ENCODE results near the gene CLCN7.
"Not testable (repeated sequence)": the region's sequence is repeated elsewhere in the genome, so short reads cannot be mapped to it uniquely, and the experiment has no call there.

The CLCN7 gene

DNA sequence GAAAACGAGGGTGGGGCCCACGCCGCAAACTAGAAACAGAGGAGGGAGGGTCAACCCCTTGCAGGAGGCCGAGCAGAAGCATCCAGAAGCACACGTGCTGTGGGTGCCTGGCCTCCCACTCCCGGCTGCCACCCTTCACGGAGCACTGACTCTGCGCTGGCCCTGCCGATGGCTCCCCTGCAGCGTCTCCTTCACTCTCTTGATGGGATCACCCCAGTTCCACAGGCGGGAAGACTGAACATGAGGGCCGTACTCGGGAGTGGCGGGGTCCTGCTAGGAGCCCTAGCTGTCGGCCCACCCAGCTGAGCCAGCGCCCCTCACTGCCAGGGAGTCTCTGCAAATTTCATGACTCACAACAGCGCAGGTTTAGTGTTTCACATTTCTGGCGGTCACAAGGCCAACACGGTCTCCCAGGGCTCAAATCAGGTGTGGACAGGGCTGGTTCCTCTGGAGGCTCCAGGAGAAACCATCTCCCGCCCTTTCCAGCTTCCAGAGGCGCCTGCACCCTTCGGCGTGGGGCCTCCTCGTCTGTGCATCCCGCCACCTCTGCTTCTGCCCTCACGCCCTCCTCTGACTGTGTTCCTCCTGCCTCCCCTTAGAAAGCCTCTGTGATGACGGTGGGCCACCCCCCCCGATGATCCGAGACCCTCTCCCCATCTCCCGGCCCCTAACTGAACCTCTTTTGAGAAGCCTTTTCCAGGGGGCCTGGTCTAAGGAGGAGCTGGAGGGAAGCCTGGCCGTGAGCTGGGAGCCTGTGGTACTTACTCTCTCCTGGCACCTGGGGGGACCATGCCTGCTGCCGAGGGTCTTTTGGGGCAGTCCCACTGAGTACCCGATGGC, 11.9 kb upstream of the CLCN7 start:
- no peak for DNase-seq

DNA sequence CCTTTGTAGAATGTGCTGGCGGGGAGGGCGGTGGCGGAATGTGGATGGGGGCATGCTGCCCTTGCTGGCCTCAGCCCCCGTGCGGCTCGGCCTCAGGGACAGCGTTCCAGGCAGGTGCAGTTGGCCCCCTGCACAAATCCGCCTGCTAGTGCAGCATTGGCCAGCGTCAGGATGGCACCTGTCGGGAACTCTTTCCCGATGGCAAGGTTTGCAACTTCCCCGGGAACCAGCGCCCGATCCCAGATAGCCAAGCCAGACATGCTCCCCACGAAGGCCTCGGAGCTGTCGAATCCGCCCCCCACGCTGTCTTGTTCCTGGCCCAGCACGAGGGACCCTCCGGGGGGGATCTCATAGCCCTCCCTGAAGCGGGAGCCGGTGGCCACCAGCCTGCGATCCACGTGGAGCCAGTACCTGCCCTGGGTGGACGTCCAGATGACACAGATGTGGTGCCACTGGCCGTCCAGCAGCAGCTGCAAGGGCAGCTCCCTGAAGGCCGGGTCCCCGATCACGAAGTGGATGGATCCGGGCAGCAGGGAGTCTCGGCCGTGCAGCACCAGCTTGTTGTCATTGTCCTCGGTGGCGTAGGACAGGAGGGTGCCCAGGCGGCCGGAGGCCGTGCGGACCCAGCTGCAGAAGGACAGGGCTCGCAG, 11.1 kb upstream of the CLCN7 start:
- DNase-seq, result no peak

DNA sequence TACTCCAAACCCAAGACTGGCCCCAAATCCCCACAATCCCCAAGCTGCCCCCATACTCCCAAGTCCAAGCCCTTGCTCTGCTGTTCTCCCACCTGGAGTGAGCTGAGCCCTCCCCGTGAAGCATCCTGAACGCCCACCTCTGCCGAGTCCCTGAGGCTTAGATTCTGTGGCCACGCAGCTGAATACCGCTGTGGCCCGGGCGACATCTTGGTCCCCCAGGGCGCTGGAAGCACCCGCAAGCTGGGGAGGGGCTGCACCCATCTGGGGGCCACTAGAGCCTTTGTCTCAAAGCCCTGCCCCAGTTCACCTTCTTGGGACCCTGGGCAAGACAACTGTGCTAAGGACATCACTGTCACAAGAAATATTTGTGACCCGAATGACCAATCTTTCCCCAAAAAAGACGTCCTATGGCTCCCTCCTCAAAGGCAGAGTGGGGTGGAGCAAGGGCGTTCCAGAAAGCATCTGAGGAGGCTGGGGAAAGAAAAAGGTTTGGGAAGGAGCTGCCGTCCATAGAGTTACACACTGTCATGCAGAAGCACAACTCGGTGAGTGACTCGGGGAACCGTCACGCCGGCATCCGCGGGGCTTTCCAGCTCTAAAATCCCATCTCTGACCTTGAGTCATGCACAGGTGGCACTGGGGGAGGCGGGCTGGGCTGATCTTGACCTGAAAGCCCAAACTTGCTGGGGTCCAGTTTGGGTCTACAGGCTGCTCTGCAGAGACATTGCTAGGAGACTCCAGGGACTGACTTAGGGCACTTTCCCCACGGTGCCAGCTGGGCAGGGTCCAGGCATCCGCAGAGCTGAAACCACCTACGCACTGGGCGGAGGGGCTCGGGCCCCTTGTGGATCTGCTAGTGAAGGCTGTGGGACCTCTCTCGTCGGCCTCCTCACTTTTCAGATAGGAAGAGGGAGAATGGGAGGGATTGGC, 7.3 kb upstream of the CLCN7 start:
- no peak for DNase-seq

DNA sequence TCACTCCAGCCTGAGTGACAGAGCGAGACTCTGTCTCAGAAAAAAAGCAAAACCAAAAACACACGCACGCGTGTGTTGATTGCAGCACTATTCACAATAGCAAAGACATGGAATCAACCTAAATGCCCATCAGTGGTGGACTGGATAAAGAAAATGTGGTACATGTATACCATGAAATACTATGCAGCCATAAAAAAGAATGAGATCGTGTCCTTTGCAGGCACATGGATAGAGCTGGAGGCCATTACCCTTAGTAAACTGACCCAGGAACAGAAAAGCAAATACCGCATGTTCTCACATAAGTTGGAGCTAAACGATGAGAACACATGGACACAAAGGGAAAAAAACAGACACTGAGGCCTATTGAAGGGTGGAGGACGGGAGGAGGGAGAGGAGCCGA, 4.1 kb upstream of the CLCN7 start:
- not testable (repeated sequence) for DNase-seq

DNA sequence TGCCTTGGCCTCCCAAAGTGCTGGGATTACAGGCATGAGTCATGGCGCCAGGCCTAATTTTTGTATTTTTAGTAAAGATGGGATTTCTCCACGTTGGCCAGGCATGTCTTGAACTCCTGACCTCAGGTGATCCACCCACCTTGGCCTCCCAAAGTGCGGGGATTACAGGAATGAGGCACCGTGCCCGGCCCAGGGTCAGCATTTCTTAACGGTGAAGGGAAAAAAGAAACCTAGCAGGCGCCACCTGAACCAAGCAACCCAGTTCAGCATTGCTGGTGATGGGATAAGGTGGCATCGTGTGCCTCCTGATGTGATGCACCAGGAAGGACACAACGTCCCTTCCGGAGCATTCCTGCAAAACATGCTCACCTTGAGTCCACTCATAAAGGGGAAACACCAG, 2.2 kb upstream of the CLCN7 start:
- no peak for DNase-seq

DNA sequence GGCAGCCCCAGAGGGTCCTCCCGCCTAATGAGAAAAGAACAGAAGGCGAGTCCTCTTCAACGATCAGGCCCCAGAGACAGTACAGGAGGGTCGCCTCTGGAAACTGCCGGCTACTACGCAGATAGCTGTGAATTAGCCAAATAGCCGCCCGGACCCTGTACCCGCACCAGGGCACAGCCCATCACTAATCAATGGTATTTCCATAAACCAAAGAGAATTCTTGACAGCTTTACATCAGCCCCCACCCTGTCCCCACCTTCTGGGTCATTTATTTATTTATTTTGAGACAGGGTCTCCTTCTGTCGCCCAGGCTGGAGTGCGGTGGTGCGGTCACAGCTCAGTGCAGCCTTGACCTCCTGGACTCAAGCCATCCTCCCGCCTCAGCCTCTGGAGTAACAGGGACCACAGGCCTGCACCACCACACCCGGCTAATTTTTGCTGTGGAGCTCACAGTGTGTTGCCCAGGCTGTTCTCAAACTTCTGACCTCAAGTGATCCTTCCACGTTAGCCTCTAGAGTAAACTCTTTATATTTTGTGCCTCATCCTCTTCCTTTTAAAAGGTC, 805 bp upstream of the CLCN7 start:
- no peak for DNase-seq

- no peak for DNase-seq
Observed at GRCh38 chr16:1474082-1474795, 589 bp downstream of the CLCN7 start.

GRCh38 chr16:1472974-1473373, 1.9 kb downstream of the CLCN7 start:
- DNase-seq, result no peak

DNA sequence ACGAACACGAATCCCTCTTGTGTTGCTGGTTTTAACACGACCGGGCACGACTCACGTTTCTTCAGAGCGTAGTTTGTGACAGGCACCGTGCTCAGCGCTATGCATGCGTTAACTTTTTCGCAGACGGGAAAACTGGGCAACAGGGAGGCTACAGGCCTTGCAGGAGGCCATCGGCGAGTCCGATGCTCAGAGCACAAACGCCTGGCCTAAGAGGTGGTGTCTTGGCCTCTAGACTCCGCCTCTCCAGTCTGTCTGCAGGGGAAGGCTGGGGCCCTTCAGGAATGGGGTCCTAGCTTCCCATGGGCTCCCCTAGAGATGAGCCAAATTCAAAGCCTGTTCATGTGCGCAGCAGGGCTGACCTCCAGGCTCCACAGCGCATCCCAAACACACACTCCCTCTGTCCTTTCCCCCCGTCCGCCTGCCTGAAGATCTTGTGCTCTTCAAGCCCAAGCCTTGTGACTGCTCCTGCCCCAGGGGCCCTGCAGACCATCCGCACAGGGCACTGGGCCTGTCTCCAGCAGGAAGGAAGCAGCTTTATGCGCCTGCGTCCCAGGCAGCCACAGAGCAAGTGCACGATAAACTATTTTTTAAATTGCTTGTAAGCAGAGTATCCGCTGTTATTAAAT, 3.1 kb downstream of the CLCN7 start:
- no peak for DNase-seq

DNA sequence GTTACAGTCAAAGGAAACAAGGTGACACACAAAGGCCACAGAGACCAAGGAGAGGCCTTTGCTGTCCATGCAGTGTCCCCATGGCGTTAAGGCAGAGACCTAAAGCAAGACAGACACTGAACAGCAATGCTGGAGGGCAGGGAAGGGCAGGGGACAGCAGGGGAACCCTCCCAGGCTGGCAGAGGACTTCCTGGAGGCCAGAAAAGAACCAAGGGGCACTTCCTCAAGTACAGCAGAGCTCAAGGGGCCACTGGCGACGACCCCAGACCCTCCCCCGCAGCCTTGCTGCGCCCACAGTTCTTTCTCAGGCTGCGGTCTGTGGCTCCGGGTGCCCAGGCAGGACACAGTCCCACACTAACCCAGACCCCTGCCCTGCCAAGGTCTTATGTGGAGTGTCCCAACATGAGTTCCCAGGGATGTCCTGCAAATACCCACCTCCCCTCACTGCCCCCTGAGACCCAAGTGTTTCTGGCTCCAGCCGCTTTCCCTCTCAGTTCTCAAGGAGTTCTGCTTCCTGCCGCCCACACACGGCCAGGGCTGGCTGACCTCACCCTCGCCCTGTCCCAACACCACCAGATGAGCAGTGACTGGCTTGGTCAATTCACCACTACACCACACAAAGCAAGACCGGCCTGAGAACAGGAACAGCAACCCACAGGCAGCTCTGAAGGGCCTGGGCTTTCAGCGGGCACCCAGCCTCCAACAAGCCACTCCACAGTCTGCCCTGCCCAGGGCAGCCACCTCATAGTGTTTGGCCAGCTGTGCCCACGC, 4.2 kb downstream of the CLCN7 start:
- DNase-seq, result no peak

- DNase-seq, result no peak
Observed at GRCh38 chr16:1469693-1470201, 5.1 kb downstream of the CLCN7 start.

DNA sequence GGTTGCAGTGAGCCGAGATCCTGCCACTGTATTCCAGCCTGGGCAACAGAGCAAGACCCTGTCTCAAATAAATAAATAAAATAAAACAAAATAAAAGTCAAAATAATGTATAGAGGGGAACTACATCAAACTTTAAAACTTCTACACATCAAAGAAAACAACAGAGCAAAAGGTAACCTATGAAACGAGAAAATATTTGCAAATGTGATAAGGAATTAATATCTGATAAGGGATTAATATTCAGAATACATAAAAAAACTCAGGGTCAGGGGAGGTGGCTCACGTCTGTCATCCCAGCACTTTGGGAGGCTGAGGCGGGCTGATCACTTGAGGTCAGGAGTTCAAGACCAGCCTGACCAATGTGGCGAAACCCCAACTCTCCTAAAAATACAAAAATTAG, 5.7 kb downstream of the CLCN7 start:
- not testable (repeated sequence) for DNase-seq

DNA sequence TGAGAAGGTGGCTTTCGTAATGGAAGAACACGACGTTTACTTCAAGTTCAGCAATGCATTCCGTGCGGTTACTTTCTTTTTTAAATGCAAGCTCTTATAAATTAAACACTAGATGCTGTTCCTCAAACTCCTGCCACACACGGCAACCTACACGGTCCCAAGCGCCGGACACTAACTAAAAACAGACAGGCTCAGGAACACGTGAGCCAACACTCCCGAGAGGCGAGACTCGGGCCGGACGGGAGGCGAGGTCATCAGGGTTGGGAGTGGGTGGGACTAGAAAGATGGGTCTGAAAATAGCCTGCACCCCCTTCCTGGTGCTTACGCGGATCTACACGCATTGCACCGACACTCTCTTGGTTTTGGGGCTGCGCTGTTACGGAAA, 6.4 kb downstream of the CLCN7 start:
- DNase-seq, result no peak

DNA sequence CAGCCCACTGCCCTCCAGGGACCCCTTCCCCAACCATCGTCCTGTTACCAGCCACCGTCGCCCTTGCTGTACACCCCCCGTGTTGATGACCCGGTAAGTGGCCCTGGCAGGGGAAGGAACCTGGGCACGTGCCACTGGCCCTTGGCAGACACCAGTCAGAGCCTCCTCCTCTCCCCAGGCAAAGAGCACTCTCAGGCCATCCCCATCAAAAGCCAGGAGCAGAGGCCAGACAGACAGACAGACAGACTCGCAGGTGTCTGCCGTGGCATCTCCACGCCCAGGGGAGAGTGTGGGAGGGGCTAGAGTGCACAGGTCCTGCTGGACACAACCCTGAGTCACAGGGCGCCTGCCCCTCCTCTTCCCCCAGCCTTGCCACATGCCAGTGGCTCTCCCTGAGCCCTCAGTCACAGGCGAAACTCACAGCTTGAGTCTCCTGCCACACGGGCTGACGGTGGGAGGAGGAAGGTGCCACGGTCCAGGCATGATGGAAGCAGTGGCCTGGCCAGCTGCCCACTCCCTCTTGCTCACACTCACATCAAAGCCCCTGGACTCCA, 7.8 kb downstream of the CLCN7 start:
- DNase-seq, result no peak

GRCh38 chr16:1466054-1466453, 8.8 kb downstream of the CLCN7 start:
- DNase-seq, result no peak

GRCh38 chr16:1465567-1465915, 9.3 kb downstream of the CLCN7 start:
- DNase-seq, result no peak

GRCh38 chr16:1464894-1465566, 9.8 kb downstream of the CLCN7 start:
- no peak for DNase-seq

- no peak for DNase-seq
Observed at GRCh38 chr16:1464196-1464893, 10.5 kb downstream of the CLCN7 start.

- no peak for DNase-seq
Observed at GRCh38 chr16:1461146-1461545, 13.7 kb downstream of the CLCN7 start.
